ENCODE data around the gene HBM. TPM values are rescaled to one million over a fixed set of nuclear protein-coding genes. Genes with fewer than 3 reads are reported as not detected.
"Not testable (repeated sequence)": the region's sequence is repeated elsewhere in the genome, so short reads cannot be mapped to it uniquely, and the experiment has no call there.

The HBM gene
- total RNA-seq, 1 donor, result not detected

GRCh38 chr16:169014-169413 is 3.2 kb downstream of the HBM start:
- no peak overlapping the region for H3K27ac ChIP-seq (ENCODE audit: low read depth, low read length)
- H3K4me3 ChIP-seq (ENCODE audit: insufficient read depth, low read length), result no peak overlapping the region
- H3K4me1 ChIP-seq (ENCODE audit: insufficient read depth, low read length), result no peaks in the 10 kb centered on the region
- H3K79me2 ChIP-seq (ENCODE audit: insufficient read depth, low read length), result no peaks in the 10 kb centered on the region
- peaks cover 47% of the 10 kb centered on the region for H3K27me3 ChIP-seq (ENCODE audit: insufficient read depth, low read length)
- no peaks in the 10 kb centered on the region for H3K36me3 ChIP-seq (ENCODE audit: insufficient read depth, low read length)
- H3K9me3 ChIP-seq (ENCODE audit: low read depth, low read length), result no peaks in the 10 kb centered on the region
- H2AFZ ChIP-seq (ENCODE audit: low read length), result no peak overlapping the region
- no peak overlapping the region for H3K4me2 ChIP-seq (ENCODE audit: insufficient read depth, low read length)
- no peaks in the 10 kb centered on the region for H4K20me1 ChIP-seq (ENCODE audit: insufficient read depth, low read length)
- TF ChIP-seq CTCF (IDR thresholded peaks at IDR 0.05; ENCODE audit: extremely low read depth, low read depth, low read length), result no peak
- DNase-seq (ENCODE audit: insufficient read length, low spot score, missing footprints), result peak; percentile 67

- H3K4me2 ChIP-seq (ENCODE audit: insufficient read depth, low read length); H3K4me3 ChIP-seq (ENCODE audit: insufficient read depth, low read length); H4K20me1 ChIP-seq (ENCODE audit: insufficient read depth, low read length); H3K9me3 ChIP-seq (ENCODE audit: low read depth, low read length); H3K79me2 ChIP-seq (ENCODE audit: insufficient read depth, low read length); H3K27ac ChIP-seq (ENCODE audit: low read depth, low read length); H3K4me1 ChIP-seq (ENCODE audit: insufficient read depth, low read length); H3K36me3 ChIP-seq (ENCODE audit: insufficient read depth, low read length); H2AFZ ChIP-seq (ENCODE audit: low read length): not testable (repeated sequence)
- peaks cover 53% of the 10 kb centered on the region for H3K27me3 ChIP-seq (ENCODE audit: insufficient read depth, low read length)
- DNase-seq (ENCODE audit: insufficient read length, low spot score, missing footprints), result peak; percentile 67
Measured at GRCh38 chr16:170088-170507, 4.3 kb downstream of the HBM start.

GRCh38 chr16:170788-171187 is 5.0 kb downstream of the HBM start:
- no peaks in the 10 kb centered on the region for H3K4me1 ChIP-seq (ENCODE audit: insufficient read depth, low read length)
- TF ChIP-seq CTCF (IDR thresholded peaks at IDR 0.05; ENCODE audit: extremely low read depth, low read depth, low read length), result no peak
- H3K27me3 ChIP-seq (ENCODE audit: insufficient read depth, low read length), result peaks cover 53% of the 10 kb centered on the region
- no peaks in the 10 kb centered on the region for H3K79me2 ChIP-seq (ENCODE audit: insufficient read depth, low read length)
- no peaks in the 10 kb centered on the region for H3K9me3 ChIP-seq (ENCODE audit: low read depth, low read length)
- H2AFZ ChIP-seq (ENCODE audit: low read length), result no peak overlapping the region
- no peaks in the 10 kb centered on the region for H3K36me3 ChIP-seq (ENCODE audit: insufficient read depth, low read length)
- peak; percentile 85 for DNase-seq (ENCODE audit: insufficient read length, low spot score, missing footprints)
- no peak overlapping the region for H3K4me3 ChIP-seq (ENCODE audit: insufficient read depth, low read length)
- no peaks in the 10 kb centered on the region for H4K20me1 ChIP-seq (ENCODE audit: insufficient read depth, low read length)
- H3K4me2 ChIP-seq (ENCODE audit: insufficient read depth, low read length), result no peak overlapping the region
- H3K27ac ChIP-seq (ENCODE audit: low read depth, low read length), result no peak overlapping the region

GRCh38 chr16:172374-172941 is 6.7 kb downstream of the HBM start, which contains the start of gene HBA2:
TSS of gene HBA2 (plus strand) at chr16:172876. CDS start at chr16:172913, 37 bp downstream.
- not testable (repeated sequence) for H3K4me3 ChIP-seq (ENCODE audit: insufficient read depth, low read length); H3K27ac ChIP-seq (ENCODE audit: low read depth, low read length); H3K79me2 ChIP-seq (ENCODE audit: insufficient read depth, low read length); DNase-seq (ENCODE audit: insufficient read length, low spot score, missing footprints); H2AFZ ChIP-seq (ENCODE audit: low read length); H4K20me1 ChIP-seq (ENCODE audit: insufficient read depth, low read length); H3K4me2 ChIP-seq (ENCODE audit: insufficient read depth, low read length); H3K36me3 ChIP-seq (ENCODE audit: insufficient read depth, low read length); H3K9me3 ChIP-seq (ENCODE audit: low read depth, low read length); H3K4me1 ChIP-seq (ENCODE audit: insufficient read depth, low read length)
- peaks cover 39% of the 10 kb centered on the region for H3K27me3 ChIP-seq (ENCODE audit: insufficient read depth, low read length)

GRCh38 chr16:173211-173854 is 7.6 kb downstream of the HBM start:
- H3K79me2 ChIP-seq (ENCODE audit: insufficient read depth, low read length); H3K4me2 ChIP-seq (ENCODE audit: insufficient read depth, low read length): not testable (repeated sequence)

GRCh38 chr16:173928-174769 is 8.4 kb downstream of the HBM start:
- DNase-seq (ENCODE audit: insufficient read length, low spot score, missing footprints), result peak; percentile 78
- not testable (repeated sequence) for H3K9me3 ChIP-seq (ENCODE audit: low read depth, low read length); H4K20me1 ChIP-seq (ENCODE audit: insufficient read depth, low read length); H3K27ac ChIP-seq (ENCODE audit: low read depth, low read length); H3K36me3 ChIP-seq (ENCODE audit: insufficient read depth, low read length); H3K4me2 ChIP-seq (ENCODE audit: insufficient read depth, low read length); H3K4me3 ChIP-seq (ENCODE audit: insufficient read depth, low read length); H2AFZ ChIP-seq (ENCODE audit: low read length); H3K79me2 ChIP-seq (ENCODE audit: insufficient read depth, low read length); H3K4me1 ChIP-seq (ENCODE audit: insufficient read depth, low read length)
- H3K27me3 ChIP-seq (ENCODE audit: insufficient read depth, low read length), result peaks cover 37% of the 10 kb centered on the region

More at GRCh38 chr16:173211-173854, 7.6 kb downstream of the HBM start:
- DNase-seq (ENCODE audit: insufficient read length, low spot score, missing footprints), result peak; percentile 57
- H3K36me3 ChIP-seq (ENCODE audit: insufficient read depth, low read length); H3K4me3 ChIP-seq (ENCODE audit: insufficient read depth, low read length); H3K4me1 ChIP-seq (ENCODE audit: insufficient read depth, low read length); H2AFZ ChIP-seq (ENCODE audit: low read length); H4K20me1 ChIP-seq (ENCODE audit: insufficient read depth, low read length); H3K27ac ChIP-seq (ENCODE audit: low read depth, low read length); H3K9me3 ChIP-seq (ENCODE audit: low read depth, low read length): not testable (repeated sequence)
- H3K27me3 ChIP-seq (ENCODE audit: insufficient read depth, low read length), result peaks cover 39% of the 10 kb centered on the region
